GM18868 (cell line): Measurements from ENCODE around the gene CD3D.

Source experiments
- ATAC-seq: cut with Tn5 transposase; IDR thresholded peaks from one replicate; pipeline ENCODE4 v1.9.1; 2021; ENCODE audit warnings: mild to moderate bottlenecking, moderate library complexity; ENCODE audit not compliant: unreplicated experiment

CD3D gene

DNA sequence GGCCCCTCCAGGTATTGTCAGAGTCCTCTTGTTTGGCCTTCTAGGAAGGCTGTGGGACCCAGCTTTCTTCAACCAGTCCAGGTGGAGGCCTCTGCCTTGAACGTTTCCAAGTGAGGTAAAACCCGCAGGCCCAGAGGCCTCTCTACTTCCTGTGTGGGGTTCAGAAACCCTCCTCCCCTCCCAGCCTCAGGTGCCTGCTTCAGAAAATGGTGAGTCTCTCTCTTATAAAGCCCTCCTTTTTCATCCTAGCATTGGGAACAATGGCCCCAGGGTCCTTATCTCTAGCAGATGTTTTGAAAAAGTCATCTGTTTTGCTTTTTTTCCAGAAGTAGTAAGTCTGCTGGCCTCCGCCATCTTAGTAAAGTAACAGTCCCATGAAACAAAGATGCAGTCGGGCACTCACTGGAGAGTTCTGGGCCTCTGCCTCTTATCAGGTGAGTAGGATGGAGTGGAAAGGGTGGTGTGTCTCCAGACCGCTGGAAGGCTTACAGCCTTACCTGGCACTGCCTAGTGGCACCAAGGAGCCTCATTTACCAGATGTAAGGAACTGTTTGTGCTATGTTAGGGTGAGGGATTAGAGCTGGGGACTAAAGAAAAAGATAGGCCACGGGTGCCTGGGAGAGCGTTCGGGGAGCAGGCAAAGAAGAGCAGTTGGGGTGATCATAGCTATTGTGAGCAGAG, 37.8 kb downstream of the CD3D start, which contains the start of gene CD3E:
CD3E (plus strand) TSS at position 163 of the 681 bp plus-strand sequence; CDS start at position 386, 223 bp downstream.
- ATAC-seq = no peak

DNA sequence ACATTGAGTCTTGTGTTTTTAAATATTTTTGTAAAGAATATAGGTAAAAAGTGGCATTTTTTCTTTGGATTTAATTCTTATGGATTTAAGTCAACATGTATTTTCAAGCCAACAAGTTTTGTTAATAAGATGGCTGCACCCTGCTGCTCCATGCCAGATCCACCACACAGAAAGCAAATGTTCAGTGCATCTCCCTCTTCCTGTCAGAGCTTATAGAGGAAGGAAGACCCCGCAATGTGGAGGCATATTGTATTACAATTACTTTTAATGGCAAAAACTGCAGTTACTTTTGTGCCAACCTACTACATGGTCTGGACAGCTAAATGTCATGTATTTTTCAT, 38.3 kb downstream of the CD3D start:
- ATAC-seq = no peak

DNA sequence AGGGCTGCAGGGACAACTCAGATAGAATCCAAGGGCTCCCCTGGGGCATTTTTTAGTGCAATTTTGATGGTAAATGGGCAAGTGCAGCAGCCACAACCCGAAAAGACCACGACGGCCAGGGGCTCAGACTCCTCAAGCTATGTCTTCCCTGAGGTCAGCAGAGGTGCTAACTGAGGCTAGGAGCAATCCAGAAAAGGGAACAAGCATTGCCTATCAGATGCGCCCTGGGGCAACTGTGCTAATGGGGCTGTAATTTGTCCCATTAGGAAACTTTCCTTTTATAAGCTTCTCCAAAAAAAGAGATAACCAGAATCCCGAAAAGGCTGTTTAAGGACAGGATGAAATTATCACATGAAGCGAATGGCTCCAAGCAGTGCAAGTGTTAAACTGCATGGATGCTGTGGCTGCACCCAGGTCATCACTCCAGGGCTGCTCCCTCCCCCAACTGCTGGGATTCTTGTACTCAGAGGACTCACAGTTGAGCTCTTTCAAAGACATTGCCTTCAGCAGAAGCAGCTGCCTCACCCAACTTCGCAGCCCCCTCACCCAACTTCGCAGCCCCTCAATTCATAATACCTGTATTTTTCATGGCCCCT, 40.8 kb downstream of the CD3D start:
- no peak for ATAC-seq

DNA sequence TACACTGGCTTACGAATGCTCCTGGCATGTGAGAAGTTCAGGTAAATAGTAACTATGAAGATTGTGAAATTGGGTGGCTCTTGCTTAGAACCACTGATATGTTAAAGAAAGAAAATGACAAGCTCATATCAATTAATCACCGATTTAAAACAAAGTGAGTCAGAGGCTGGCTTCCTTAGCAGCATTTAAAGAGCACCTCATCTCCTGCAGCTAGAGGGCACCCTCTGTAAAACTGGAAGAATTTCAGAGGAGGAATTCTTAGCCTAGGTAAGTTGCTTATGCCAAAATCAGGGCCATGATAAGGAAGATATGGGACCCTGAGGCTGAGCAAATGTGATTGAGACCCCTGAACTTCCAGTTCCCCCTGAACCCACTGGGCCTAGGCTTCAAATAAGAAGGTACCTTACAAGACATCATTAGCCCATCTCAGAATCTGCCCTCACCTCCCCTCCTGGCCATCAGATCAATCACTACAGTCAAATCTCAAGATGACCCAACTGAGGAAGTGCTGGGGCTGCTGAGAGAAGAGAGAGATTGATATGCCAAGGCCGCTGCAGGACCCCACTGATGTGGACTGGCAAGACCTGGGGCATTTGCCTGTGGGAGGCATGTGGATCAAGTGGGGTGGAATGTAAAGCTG, 46.6 kb downstream of the CD3D start:
- no peak for ATAC-seq

DNA sequence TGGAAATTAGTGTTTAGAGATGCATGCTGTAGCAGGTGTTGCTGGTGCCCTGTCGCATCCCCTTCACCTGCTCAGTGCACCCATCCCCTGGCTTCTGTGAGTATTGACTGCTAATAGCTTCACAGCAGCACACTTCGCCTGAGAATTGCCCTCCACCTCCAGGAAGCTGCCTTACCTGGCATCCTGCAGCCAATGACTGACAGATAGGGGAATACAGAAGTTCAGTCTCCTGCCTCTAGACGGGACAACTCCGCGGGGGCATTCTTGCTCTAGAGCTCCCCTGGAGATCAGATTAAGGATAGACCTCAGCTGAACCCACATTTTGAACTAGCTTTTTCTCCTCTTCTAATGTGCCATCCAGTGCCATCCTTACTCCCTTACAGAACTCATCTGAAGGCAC, 47.3 kb downstream of the CD3D start:
- ATAC-seq = no peak

DNA sequence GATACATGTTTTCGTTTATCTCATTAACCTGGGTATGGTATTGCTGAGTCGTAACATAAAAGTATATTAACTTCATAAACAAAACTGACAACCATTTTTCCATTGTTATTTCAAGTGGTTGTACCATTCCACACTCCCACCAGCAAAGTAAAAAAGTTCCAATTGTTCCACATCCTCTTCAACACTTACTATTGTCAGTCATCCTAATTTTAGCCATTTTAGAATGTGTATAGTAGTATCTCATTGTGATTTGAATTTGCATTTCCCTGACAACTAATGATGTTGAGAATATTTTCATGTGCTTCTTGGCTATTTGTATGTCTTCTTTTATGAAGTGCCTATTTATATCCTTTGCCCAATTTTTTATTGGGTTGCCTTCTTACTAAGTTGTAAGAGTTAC, 48.5 kb downstream of the CD3D start:
- ATAC-seq = no peak

DNA sequence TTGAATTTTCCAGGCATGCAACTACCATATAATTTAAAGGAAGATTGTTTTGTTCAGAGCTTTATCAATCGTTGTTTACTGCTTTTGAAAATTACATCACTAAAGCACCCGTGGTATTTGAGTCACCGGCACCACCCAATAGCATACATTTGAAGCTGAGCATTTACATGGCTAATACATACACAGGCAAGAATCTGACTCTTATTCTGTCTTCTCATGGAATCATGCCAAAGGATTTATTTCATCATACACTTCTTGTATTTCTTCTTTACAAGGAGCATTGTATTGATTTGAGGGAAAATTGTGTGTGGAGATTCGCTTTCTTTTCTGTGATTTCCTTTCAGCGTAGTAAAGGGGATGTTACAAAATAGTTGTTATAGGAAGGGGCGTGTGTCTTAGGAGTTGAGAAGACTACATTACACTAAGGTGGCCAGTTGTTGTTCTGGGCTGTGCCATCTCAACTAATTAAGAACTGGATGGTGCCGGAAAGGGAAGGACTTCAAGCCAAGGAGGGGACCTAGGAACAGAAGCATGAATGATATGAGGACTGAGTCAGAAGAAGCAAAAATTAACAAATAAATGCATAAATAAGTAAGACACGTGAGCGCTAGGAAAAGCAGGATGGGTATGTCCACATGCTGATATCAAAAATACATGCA, 50.9 kb downstream of the CD3D start:
- ATAC-seq = no peak

DNA sequence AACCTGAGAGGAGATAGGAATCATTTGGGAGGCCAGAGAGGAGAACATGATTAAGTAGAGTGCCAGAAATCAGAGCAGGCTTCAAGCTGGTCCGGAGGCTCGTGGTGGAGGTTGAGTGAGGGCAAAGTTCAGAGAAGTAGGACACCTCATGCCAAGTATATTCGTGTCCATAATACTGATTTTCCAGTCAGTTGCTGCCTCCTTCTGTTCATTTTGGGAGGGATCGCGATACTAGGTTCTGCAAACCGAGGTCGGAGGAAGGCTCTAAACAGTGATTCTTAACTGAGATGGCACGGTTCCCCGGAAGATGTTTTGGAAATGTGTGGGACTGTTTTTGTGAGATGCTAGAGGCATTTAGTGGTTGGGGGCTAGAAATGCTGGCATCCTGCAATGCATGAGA, 51.6 kb downstream of the CD3D start:
- no peak for ATAC-seq

DNA sequence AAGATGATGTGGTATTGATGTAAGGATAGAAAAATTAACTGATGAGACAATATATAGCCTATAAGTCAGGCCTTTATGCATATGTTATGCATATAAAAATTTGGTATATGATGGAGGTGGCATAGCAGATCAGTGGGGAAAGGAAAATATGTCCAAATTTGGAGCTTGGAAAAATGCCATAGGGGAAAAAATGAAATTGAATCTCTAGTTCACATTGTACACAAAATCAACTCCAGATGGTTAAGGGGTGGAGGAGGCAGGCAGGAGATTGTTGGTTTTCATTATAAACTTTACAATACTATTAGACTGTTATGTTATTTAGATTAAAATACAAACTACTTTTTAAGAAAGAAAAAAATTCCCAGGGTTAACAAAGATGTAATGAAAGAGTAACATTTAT, 53.1 kb downstream of the CD3D start:
- no peak for ATAC-seq
